Skeletal muscle tissue (tissue), 5 donors: ENCODE data around the gene SLC41A3. TPM values are rescaled to one million over a fixed set of nuclear protein-coding genes. Genes with fewer than 3 reads are reported as not detected.
"Not testable (repeated sequence)": the region's sequence is repeated elsewhere in the genome, so short reads cannot be mapped to it uniquely, and the experiment has no call there.

Experiments used
- H3K27ac ChIP-seq: one replicate; pipeline ENCODE4 v1.7.0; 2013; ENCODE audit warnings: mild to moderate bottlenecking, low read depth, low read length, inconsistent platforms
- H3K27me3 ChIP-seq, 3 donors: one replicate each; pipeline ENCODE4 v1.7.0; 2013; ENCODE audit warnings: low read length in 3 of 3; ENCODE audit not compliant: control insufficient read depth in 3 of 3, insufficient read depth in 3 of 3
- H3K36me3 ChIP-seq, 3 donors: one replicate each; pipeline ENCODE4 v1.7.0; 2013; ENCODE audit warnings: low read length in 3 of 3; ENCODE audit not compliant: control insufficient read depth in 3 of 3, insufficient read depth in 3 of 3
- H3K4me1 ChIP-seq, 3 donors: one replicate each; pipeline ENCODE4 v1.7.0; 2013; ENCODE audit warnings: low read length in 3 of 3, mild to moderate bottlenecking in 3 of 3; ENCODE audit not compliant: control insufficient read depth in 3 of 3, insufficient read depth in 3 of 3
- H3K4me3 ChIP-seq, 3 donors: one replicate each; pipeline ENCODE4 v1.7.0; 2013; ENCODE audit warnings: low read length in 3 of 3
- H3K9ac ChIP-seq, 3 donors: one replicate each; pipeline ENCODE4 v1.7.0; 2013; ENCODE audit warnings: low read length in 3 of 3, mild to moderate bottlenecking in 3 of 3, moderate library complexity in 2 of 3, low read depth in 1 of 3
- H3K9me3 ChIP-seq, 3 donors: one replicate each; pipeline ENCODE4 v1.7.0; 2013; ENCODE audit warnings: low read length in 3 of 3; ENCODE audit not compliant: control insufficient read depth in 3 of 3
- small RNA-seq: library from RNA; depleted of rRNA; stranded (forward); fragments of <200 nt; gene quantifications from one replicate; pipeline ENCODE3, GENCODE V24; 2014
- total RNA-seq: library from RNA; depleted of rRNA; stranded (reverse); fragments of >200 nt; gene quantifications from one replicate; pipeline ENCODE4 v1.2.3, GENCODE V29; 2014
- donor health status: Osteomylitis.

Gene SLC41A3
- total RNA-seq, 1 donor from 2014 or later, result 31.3 TPM

DNA sequence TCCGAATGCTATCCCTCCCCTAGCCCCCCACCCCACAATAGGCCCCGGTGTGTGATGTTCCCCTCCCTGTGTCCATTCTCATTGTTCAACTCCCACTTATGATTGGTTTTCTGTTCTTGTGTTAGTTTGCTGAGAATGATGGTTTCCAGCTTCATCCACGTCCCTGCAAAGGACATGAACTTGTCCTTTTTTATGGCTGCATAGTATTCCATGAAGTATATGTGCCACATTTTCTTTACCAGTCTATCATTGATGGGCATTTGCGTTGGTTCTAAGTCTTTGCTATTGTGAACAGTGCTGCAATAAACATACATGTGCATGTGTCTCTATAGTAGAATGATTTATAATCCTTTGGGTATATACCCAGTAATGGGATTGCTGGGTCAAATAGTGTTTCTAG is 126.9 kb downstream of the SLC41A3 start:
- not testable (repeated sequence) for H3K27me3 ChIP-seq, H3K9me3 ChIP-seq, H3K27ac ChIP-seq, H3K4me1 ChIP-seq, H3K36me3 ChIP-seq, H3K4me3 ChIP-seq, H3K9ac ChIP-seq

Small RNAs within 50 kb of the gene (small RNA-seq; reads per million reads assigned to genes)
- not detected for gene AC092903.1

Other genes with a start within 250 kb of the SLC41A3 start
- gene ROPN1B, start 114.9 kb downstream of the SLC41A3 start, total RNA-seq, result not detected
- 2.6 TPM for gene ALDH1L1, start 96.5 kb upstream of the SLC41A3 start, total RNA-seq